ENCODE results near the gene ANKRD13B.

ANKRD13B gene

GRCh38 chr17:29596811-29597210, 3.9 kb downstream of the ANKRD13B start:
- DNase-seq = no peak

- no peak for DNase-seq
Observed at GRCh38 chr17:29597361-29598172, 4.6 kb downstream of the ANKRD13B start.

DNA sequence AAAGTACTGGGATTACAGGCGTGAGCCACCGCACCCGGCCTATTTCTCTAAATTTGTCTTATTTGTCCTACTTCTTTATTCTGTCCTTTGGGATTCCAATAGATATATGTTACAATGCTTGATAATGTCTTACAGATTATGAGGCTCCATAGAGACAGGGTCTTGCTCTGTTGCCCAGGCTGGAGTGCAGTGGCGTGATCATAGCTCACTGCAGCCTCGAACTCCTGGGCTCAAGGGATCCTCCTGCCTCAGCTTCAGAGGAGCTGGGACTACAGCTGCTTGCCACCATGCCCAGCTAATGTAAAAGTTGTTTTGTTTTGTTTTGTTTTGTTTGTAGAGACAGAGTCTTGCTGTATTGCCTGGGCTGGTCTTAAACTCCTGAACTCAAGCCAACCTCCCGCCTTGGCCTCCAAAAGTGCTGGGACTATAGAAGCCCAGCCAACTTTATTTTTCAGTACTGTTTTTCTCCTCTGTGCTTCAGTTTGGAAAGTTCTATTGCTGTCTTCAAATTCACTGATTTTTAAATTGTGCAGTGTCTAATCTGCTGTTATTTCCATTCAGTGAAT, 10.3 kb downstream of the ANKRD13B start:
- no peak for DNase-seq

DNA sequence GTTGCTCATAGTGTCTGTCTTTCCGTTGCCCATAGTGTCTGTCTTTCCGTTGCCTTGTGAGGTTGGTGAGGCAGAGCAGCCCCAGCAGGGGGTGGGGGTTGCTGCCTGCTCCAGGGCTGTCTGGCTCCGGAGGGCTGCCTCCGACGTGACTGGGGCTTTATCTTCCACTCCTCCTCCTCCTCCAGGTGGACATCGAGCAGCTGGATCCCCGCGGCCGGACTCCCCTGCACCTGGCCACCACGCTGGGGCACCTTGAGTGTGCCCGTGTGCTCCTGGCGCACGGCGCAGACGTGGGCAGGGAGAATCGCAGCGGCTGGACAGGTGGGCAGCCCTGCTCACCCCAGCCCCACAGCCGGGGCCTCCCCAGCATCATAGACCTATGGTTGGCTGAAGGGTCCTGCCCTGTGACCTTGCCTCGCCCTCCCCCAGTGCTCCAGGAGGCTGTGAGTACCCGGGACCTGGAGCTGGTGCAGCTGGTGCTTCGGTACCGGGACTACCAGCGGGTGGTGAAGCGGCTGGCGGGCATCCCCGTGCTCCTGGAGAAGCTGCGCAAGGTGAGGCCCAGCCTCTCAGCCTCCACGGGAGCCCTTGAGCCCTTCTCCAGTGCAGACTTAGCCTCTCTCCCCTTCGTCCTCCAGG, 14.7 kb downstream of the ANKRD13B start:
- DNase-seq = no peak

- DNase-seq = no peak
Observed at GRCh38 chr17:29608986-29609385, 16.1 kb downstream of the ANKRD13B start.

DNA sequence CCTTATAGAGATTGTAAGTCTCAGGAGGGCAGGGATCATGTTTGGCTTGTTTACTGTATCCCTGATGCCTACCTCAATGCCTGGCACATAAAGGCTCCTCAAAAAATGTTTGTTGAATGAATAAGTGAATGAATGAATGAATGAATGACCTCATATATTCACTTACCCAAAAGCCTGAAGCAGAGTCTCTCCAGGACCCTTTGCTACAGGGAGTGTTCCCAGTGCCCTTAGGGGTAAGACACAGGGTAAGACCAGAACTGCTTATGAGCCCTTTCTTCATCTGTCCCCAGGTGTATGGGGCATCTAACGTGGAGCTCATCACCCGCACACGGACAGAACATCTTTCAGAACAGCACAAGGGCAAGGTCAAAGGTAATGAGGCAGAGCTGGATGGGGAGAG, 17.5 kb downstream of the ANKRD13B start:
- no peak for DNase-seq

DNA sequence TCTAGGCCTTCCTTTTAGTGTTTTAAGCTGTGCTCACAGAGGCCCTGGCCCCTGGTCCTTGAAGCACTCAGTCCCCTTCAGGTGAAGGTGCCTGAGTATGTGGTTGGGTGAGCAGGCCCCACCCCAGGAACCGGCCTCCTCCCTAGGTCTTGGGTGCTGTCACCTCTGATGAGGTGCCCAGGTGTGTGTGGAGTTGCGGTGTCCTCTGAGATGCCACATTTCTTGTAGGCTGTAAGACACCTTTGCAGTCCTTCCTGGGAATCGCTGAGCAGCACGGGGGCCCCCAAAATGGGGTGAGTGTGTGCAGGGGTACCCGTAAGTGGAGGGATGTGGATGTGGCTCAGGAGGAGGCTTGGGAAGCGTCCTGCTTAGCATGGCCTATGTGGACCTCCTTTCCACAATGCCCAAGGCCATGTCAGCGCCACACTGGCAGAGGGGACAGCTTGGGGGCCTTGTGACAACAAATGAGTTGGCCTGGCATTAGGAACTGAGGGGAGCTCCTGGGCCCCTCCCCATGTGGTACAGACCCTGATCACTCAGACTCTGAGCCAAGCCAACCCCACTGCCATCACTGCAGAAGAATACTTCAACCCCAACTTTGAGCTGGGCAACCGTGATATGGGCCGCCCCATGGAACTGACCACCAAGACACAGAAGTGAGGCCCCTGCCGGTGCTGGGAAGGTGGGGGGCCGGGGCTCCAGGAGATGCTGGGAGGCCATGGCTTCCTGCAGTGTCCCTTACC, 18.6 kb downstream of the ANKRD13B start:
- no peak for DNase-seq

DNA sequence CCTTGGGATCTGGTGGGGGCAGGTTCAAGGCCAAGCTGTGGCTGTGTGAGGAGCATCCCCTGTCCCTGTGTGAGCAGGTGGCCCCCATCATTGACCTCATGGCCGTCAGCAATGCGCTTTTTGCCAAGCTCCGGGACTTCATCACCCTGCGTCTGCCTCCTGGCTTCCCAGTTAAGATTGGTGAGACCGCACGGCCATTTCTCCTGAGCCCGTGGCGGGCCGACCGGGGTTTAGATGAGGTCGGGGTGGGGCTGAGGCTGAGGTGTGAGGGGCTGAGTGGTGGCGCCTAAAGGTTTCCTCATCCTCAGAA, 19.1 kb downstream of the ANKRD13B start:
- no peak for DNase-seq

DNA sequence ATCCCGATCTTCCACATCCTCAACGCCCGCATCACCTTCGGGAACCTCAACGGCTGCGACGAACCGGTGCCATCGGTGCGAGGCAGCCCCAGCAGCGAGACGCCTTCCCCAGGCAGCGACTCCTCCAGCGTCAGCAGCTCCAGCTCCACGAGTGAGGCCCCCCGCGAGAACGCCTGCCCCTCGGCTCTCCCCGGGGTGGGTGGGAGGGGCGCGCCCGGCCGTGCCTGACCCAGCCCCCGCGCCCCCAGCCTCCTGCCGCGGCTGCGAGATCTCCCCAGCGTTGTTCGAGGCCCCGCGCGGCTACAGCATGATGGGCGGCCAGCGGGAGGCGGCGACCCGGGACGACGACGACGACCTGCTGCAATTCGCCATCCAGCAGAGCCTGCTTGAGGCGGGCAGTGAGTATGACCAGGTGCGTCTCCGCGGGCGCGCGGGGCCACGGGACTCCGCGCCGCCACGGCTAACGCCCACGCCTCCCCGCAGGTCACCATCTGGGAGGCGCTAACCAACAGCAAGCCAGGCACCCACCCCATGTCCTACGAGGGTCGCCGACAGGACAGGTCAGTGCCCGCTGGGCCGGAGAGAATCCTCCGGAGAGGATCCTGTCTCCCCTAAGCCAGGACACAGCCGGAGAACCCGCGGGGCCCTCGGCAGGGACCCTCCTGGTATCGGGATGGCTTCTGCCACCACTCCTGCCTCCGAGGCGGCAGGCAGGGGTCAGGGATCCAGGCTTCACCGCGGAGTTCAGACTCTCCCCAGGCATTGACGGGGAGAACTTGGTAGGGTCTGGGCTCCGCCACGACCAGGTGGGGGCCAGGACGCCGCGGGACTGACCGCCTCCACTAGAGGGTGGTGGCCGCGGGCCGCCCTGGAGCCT, 19.7 kb downstream of the ANKRD13B start:
- DNase-seq = no peak

DNA sequence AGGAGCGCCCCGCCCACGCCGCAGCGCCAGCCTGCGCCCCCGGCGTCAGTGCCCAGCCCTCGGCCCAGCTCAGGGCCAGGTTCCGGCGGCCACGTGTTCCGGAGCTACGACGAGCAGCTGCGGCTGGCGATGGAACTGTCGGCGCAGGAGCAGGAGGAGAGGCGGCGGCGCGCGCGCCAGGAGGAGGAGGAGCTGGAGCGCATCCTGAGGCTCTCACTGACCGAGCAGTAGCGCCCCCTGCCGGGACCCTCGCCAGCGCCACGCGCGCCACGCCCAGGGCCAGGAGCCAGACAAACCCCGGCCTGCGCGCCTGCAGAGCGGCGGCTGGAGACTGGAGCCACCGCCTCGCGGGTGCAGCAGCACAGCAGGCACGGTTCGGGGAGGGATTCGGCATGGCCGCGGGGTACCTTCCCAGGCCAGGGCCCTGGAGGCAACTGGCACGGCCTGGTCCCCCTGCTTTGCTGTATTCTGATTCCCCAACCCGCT, 20.5 kb downstream of the ANKRD13B start:
- DNase-seq = no peak

DNA sequence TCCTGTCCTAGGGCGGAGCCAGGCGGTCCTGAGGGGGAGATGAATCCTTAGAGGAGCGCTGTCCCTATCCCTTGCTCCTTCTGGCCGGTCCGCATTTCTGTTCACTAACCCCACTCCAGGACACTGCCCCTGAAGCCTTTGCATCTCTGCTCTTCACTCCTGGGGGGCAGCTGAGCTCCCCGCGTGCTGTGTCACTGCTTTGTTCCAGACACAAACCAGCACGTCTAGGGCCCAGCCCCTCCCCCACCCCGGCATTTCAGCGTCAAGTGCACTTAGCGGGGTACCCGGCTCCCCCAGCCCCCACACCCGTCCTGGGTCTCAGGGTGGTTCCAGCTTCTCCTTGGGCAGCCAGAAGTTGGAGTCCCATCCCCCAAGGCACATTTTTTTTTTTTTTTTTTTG, 20.9 kb downstream of the ANKRD13B start:
- no peak for DNase-seq

- no peak for DNase-seq
Observed at GRCh38 chr17:29614349-29615047, 21.6 kb downstream of the ANKRD13B start.

DNA sequence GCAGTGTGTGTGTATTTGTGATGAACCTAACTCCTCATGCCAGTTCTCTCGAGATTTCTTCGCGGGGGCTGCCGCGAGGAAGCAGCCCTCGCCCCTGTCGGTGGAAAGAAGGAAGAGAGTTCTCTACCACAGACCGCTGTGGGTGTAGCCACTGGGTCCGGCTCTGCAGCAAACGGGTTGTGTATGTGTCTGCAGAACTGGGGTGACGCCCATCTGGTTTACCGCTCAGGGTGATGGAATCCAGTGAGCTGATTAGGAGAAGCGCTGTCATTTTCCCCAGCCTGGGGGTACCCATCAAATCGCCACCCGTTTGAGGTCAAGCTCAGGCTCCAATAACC, 22.1 kb downstream of the ANKRD13B start:
- DNase-seq = no peak

DNA sequence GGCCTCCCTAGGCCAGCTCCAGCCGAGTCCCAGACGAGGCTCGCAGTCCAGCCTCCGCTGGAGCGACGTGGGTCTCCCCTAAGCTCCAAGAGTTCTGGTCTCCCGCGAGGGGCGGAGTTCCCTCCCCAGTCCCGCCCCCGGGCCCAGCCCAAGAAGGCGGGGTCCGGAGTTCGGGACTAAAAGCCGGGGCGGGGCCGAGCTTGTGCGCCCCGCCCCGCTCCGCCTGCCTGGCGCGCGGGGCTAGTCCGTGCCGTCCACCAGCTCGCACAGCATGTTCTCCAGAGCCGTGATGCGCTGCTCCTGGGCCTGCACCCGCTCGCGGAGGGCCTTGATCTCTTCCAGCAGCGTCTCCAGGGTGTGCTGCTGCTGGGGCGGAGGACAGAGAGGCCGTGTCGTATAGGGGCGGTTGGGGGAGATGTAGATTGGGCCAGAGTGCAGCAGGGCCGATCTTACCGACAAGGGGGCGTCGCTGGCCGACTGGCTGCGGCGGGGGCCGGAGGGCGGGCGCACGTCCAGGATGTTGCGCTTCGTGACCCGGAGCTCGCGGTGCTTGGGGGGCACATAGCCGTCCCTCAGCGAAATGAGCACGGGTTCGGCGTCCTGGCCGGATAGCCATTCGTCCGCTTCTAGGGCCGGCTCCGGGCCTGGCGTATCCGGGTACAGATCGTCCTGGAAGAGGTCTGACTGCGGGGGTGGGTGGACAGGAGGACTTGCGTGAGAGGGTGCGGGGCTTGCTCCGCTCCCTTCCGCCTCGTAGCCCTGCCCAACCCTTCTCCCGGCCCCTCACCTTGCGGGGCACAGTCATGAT, 22.8 kb downstream of the ANKRD13B start:
- no peak for DNase-seq

DNA sequence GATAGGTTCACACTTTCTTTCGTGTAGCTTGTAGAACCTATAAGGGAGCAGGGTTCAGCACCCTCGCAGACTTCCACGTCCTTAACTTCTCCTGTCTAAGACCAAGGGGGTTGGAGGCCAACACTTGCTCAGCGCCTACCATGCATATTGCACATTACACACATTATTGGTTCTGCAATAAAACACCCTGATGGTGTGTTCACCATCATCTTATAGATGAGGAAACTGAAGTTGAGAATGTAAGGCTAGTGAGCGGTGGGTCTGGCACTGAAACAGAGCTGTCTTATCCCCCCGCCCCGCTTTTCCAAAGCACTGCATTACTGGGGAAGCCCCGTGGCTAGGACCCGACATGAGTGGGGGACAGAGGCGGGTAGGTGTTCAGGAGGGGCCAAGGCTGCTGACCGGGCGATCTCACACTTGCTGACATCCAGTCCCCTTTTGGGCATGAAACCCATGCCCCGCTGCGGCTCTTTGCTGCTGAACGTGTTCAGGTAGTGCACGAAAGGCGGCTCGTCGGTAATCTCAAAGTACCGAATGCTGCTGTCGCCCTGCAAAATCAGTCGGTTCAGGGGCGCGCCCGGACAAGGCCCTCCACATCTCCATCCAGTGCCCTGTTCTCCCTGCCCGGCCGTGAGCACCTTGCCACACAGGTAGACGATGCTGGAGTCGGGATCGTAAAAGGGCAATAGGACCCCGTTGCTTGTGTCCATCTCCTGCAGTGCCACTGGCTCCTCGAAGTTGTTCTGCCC, 23.5 kb downstream of the ANKRD13B start:
- DNase-seq = no peak

- DNase-seq = peak; percentile 27
Observed at GRCh38 chr17:29617125-29617480, 24.2 kb downstream of the ANKRD13B start.

DNA sequence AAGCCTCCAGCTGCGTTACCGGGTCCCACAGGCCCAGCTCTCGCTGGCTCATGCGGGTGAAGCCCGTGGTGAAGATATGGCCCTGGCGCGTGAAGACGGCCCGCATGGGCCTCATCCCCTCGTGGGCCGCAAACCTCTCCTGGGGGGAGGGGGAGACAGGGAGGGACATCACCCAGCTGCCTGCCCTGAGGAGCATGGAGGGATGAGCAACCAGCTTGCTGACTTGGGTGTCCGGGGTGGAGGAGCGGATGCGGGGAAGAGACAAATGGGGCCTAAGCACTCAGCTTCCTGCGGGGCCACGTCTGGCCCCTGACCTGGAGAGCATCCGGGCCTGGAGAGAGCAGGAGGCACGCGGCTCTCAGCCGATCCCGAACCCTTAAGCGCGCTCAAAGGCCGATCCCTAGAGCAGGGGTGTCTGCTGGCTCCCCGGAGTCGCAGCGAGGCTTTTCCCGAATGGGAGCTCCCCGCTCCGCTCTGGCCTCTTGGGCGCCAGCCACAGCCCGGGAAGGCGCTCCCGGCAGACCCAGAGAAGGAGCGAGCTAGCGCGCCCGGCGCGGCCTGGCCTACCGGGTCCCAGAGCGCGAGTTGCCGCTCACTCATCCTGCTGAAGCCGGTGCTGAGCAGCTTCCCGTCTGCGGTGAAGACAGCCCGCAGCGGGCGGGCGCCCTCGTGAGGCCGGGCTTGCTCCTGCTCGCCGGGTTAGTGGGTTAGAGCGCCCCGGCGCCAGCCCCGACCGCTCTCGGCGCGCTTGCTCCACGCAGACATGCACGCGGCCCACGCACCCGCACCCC, 24.7 kb downstream of the ANKRD13B start:
- DNase-seq = no peak

DNA sequence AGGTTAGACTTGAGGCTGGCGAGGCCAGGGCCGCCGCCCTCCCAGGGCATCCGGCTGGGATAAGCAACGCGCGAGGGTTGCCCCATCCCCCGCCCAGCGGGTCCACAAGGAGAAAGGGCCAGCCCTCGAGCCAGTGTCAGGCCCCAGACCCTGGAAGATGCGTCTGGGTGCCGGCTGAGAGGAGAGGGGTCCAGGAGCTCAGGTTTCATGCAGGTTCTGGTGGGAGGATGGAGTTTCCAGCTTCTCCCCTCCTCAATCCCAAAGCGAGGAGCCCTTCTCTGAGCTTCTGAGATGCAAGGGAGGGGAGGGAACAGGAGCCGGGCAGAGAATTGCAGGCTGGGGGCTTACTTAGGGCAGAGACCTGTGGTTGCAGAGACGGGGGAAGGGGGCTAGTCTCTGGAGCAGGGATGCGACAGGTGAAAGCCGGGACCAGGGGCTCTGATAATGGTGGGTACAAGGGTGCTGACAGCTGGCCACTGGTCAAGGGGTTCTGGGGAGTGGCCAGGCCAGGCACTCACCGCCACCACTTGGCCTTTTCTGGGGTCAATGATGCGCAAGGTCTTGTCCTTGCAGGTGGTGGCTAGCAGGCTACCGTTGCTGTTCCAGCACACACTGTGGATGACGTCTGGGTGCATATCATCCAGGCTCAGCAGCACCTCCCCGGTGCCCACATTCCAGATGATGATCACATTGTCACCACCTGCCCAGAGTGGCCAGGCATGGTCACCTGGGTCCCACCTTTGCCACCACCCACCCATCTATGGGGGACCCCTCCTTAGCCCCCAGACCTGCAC, 25.5 kb downstream of the ANKRD13B start:
- no peak for DNase-seq

DNA sequence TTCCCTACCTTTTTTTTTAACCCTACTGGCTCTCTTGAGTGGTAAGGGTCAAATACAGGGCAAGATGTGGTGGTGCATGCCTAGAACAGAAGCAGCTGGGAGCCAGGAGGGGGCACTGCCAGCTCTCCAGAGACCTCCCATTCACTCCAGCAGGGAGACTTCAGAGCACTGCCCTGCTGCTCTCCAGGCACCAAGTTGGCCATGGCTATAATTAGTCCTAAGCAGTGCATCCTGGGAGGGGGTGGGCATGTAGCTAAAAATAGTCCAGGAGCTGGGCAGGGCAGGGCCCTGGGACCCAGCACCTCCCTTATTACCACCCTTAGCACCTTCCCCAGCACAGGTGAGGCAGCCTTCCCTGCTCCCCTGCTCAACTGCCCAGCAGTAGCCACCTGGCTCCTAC, 26.3 kb downstream of the ANKRD13B start:
- DNase-seq = no peak
